MCF 10A (cell line): Measurements from ENCODE around the gene SERTM1. TPM values are rescaled to one million over a fixed set of nuclear protein-coding genes. Genes with fewer than 3 reads are reported as not detected.

ENCODE experiments used
- BruUV-seq: library from RNA; stranded (reverse); fragments of 400-500 nt; replicated peaks from 2 replicates; lab custom pipeline; 2021; lab: Mats Ljungman, UMichigan
- CTCF ChIA-PET: fragments of 300-600 bp; sonication (Branson Sonifier 250); formaldehyde crosslinking; extraction: SDS; loops from one replicate; lab custom pipeline; 2021; ENCODE audit warnings: antibody characterized with exemption, inconsistent platforms; lab: Yijun Ruan, JAX
- POLR2A ChIA-PET: fragments of 300-600, 350-650 bp; sonication (Branson Sonifier 250); formaldehyde crosslinking; extraction: SDS; loops from one replicate; lab custom pipeline; 2020; ENCODE audit warnings: antibody characterized with exemption, inconsistent platforms; lab: Yijun Ruan, JAX
- DNase-seq: peaks from one replicate; pipeline ENCODE4 v3.0.0-alpha.2; 2018; ENCODE audit not compliant: unreplicated experiment
- H3K27ac Mint-ChIP-seq: one replicate; pipeline ENCODE4 v1.8.0; 2022; ENCODE audit warnings: mild to moderate bottlenecking, low read depth, mixed read lengths; ENCODE audit not compliant: unreplicated experiment
- H3K27me3 Mint-ChIP-seq: one replicate; pipeline ENCODE4 v1.8.0; 2022; ENCODE audit warnings: mixed read lengths; ENCODE audit not compliant: insufficient read depth, unreplicated experiment
- H3K36me3 Mint-ChIP-seq: one replicate; pipeline ENCODE4 v1.8.0; 2022; ENCODE audit warnings: mild to moderate bottlenecking, moderate library complexity, mixed read lengths; ENCODE audit not compliant: insufficient read depth, unreplicated experiment
- H3K4me1 Mint-ChIP-seq: one replicate; pipeline ENCODE4 v1.8.0; 2022; ENCODE audit warnings: mixed read lengths; ENCODE audit not compliant: insufficient read depth, unreplicated experiment
- H3K4me3 Mint-ChIP-seq: one replicate; pipeline ENCODE4 v1.8.0; 2022; ENCODE audit warnings: mild to moderate bottlenecking, moderate library complexity, mixed read lengths; ENCODE audit not compliant: unreplicated experiment
- H3K9me3 Mint-ChIP-seq: one replicate; pipeline ENCODE4 v1.8.0; 2022; ENCODE audit warnings: mixed read lengths; ENCODE audit not compliant: unreplicated experiment
- CTCF ChIP-seq: fragments of 200-600 bp; IDR thresholded peaks from one replicate; pipeline ENCODE4 v1.8.0; 2022; ENCODE audit warnings: antibody characterized with exemption, mild to moderate bottlenecking; ENCODE audit not compliant: unreplicated experiment
- intact Hi-C: fragments of 100-400 bp; cut with micrococcal nuclease; formaldehyde crosslinking; loops from 2 replicates; pipeline ENCODE4 v1.14.1; 2022
- total RNA-seq: library from RNA; stranded (reverse); gene quantifications from 2 replicates; pipeline ENCODE4 v1.2.3, GENCODE V29; 2022

The SERTM1 gene
- total RNA-seq, 1 experiment from 2014 or later: not detected

DNA sequence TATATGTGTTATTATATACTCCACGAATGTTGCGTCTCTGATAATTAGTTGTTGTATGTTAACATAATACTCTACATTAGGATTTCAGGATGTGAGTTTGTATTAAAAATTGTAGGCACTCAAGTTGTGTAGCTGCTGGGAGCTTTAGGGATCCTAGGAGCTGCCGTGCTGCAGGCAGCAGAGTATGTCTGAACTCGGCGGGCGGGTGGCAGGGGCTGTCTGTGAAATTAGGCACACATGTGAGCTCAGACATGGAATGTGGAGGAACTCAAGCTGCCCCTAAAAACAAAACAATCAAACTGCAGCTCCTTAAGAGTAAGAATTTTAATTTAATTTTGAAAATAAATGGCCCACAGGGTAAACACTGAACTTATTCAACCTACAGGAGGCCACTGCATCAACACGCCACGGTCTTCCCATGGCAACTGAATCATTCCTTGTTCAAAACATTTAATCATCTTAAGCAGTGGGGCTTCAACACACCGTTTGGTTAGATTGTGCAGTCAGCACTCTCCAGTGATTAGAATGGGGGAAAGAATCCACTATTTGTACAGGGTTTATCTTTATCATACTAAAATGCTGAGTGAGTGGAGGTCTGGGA, 22.7 kb downstream of the SERTM1 start:
- ChIA-PET POLR2A (no interaction called here), CTCF (no interaction called here)
- DNase-seq: no peak
- Mint-ChIP-seq H3K27me3 (peaks cover 76% of the 10 kb centered on the region), H3K4me3 (no peak overlapping the region), H3K4me1 (peaks cover 6% of the 10 kb centered on the region), H3K36me3 (no peaks in the 10 kb centered on the region), H3K27ac (no peak overlapping the region), H3K9me3 (peaks cover 7% of the 10 kb centered on the region)
- BruUV-seq: no TSS peak
- intact Hi-C loops: no loop called here
- TF ChIP-seq CTCF: no peak

DNA sequence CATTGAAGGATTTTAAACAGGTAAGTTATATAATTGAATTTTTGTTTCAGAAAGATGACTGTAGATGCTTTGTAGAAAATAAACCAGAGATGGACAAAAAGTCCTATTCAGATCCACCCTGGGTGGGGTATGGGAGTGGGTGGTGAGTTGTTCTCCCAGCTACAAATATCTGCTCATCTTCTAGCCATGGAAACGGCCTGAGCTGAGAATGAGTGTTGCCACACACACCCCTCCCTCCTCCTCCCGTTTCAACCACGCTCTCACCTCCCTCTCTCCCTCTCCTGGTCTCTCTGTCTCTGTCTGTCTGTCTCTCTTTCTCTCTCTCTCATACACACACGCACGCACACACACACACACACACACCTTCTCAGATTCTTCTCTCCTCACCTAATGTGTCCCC, 26.4 kb downstream of the SERTM1 start:
- no peak for DNase-seq
- TF ChIP-seq CTCF: no peak
- Mint-ChIP-seq H3K9me3 (peaks cover 7% of the 10 kb centered on the region), H3K4me3 (no peak overlapping the region), H3K4me1 (peaks cover 6% of the 10 kb centered on the region), H3K36me3 (no peaks in the 10 kb centered on the region), H3K27me3 (peaks cover 51% of the 10 kb centered on the region), H3K27ac (no peak overlapping the region)
- intact Hi-C loops: no loop called here
- no TSS peak for BruUV-seq
- POLR2A ChIA-PET: no interaction called here
- CTCF ChIA-PET: interaction anchor here (0.6 to 0.7 kb wide), 2 partner anchors 257 to 281 kb away, joined by 3 read pairs; no protein-coding TSS in a partner anchor

- Mint-ChIP-seq H3K4me1 (no peaks in the 10 kb centered on the region), H3K27ac (no peak overlapping the region), H3K27me3 (peaks cover 38% of the 10 kb centered on the region), H3K36me3 (no peaks in the 10 kb centered on the region), H3K9me3 (no peaks in the 10 kb centered on the region), H3K4me3 (no peak overlapping the region)
- no peak for DNase-seq
- intact Hi-C loops: no loop called here
- ChIA-PET POLR2A (no interaction called here), CTCF (no interaction called here)
- no peak for TF ChIP-seq CTCF
- no TSS peak for BruUV-seq
These were observed 32.9 kb downstream of the SERTM1 start for GRCh38 chr13:36706755-36707154.

DNA sequence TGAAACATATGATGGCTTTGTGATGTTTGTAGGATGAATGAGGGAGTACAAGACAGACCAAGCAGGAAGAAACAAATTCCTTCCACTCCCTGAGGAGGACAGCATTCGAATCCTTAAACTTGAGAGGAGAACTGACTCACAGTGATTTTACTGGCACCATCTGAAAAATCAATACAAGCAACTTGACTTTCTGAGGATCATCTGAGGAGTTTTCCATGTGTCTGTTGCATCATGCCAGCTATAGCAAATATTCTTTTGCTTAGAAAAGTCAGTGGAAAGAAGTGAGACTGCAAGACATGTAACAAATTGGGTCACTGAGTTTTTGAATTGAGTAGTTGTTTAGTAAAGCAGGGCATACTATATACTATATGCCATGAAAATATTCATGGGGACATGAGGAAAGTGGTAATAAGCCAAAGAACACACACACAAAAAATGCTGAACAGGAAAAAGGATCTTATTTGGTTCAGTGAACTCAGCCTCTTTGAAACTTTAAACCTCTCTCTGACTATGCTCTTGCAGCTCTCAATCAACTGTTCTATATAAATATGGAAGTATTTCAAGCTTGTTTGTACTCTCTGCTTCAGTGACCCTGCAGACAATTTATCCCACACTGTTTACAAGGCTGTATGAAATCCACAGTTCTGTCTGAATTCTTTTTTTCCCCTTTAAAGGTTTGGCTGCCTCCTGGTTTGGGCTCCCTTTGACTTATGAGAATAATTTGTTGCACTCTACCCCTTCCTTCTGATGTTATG, 35.5 kb downstream of the SERTM1 start:
- peaks cover 51% of the 10 kb centered on the region for H3K27me3 Mint-ChIP-seq
- H3K4me3 Mint-ChIP-seq: no peak overlapping the region
- no peak overlapping the region for H3K27ac Mint-ChIP-seq
- intact Hi-C loops: no loop called here
- POLR2A ChIA-PET: no interaction called here
- H3K36me3 Mint-ChIP-seq: no peaks in the 10 kb centered on the region
- DNase-seq: no peak
- H3K9me3 Mint-ChIP-seq: no peaks in the 10 kb centered on the region
- CTCF ChIA-PET: interaction anchor here (0.8 to 1.0 kb wide), 2 partner anchors 25 to 26 kb away, joined by 3 read pairs; no protein-coding TSS in a partner anchor
- no peak for TF ChIP-seq CTCF
- H3K4me1 Mint-ChIP-seq: no peaks in the 10 kb centered on the region
- BruUV-seq: no TSS peak
